DND-41 (cell line): ENCODE data around the gene BNC2.

Experiments used
- CTCF ChIP-seq: IDR thresholded peaks from 2 replicates; pipeline ENCODE4 v1.5.1; 2012; ENCODE audit warnings: borderline replicate concordance, low read length, moderate library complexity, mild to moderate bottlenecking; ENCODE audit not compliant: poor library complexity, severe bottlenecking; ENCODE audit errors: extremely low read depth
- EZH2 ChIP-seq: IDR thresholded peaks from 3 replicates; pipeline ENCODE4 v1.6.1; 2012; ENCODE audit warnings: borderline replicate concordance, low read depth, mild to moderate bottlenecking, moderate library complexity, low read length, inconsistent platforms; ENCODE audit not compliant: severe bottlenecking

- TF ChIP-seq CTCF (no peak), EZH2 (no peak)
Measured at GRCh38 chr9:16726029-16726428, 144.4 kb downstream of the BNC2 start.
